DOHH2 (cell line): Measurements from ENCODE around the gene COX6B2.

Experiments used
- CTCF ChIP-seq: fragments of 200-600 bp; sonication (generic); IDR thresholded peaks from one replicate; pipeline ENCODE4 v1.5.1; 2014; ENCODE audit warnings: antibody characterized with exemption, mild to moderate bottlenecking, low read depth, low read length; ENCODE audit not compliant: poor library complexity, severe bottlenecking
- EZH2phosphoT487 ChIP-seq: fragments of 200-600 bp; sonication (generic); IDR thresholded peaks from 2 replicates; pipeline ENCODE4 v1.6.1; 2017; ENCODE audit warnings: borderline replicate concordance, mild to moderate bottlenecking, antibody characterized with exemption, low read length, moderate library complexity, mixed read lengths

- no peak for TF ChIP-seq CTCF
- TF ChIP-seq EZH2phosphoT487: no peak
These were observed 6.4 kb upstream of the COX6B2 start for GRCh38 chr19:55360902-55361301.
